ENCODE measurements around the gene PET100.

- no peak for TF ChIP-seq CTCF (conservative IDR thresholded peaks at IDR 0.05 in 1 of 2, IDR thresholded peaks at IDR 0.05 in 1 of 2; ENCODE audit: extremely low read depth in 1 of 2, insufficient read depth in 1 of 2, low read depth in 1 of 2, low read length in 2 of 2)
- no peak for TF ChIP-seq EZH2 (IDR thresholded peaks at IDR 0.05; ENCODE audit: borderline replicate concordance, low read length)
These were observed 4.1 kb downstream of the PET100 start, which contains the start of gene PCP2 for GRCh38 chr19:7633698-7634097.
